Muscle layer of colon (tissue), 2 donors: ENCODE data around the gene FAAP100.
"Not testable (repeated sequence)": the region's sequence is repeated elsewhere in the genome, so short reads cannot be mapped to it uniquely, and the experiment has no call there.

Source experiments
- H3K27ac ChIP-seq: one replicate; pipeline ENCODE4 v1.7.0; 2013; ENCODE audit warnings: low read depth, mild to moderate bottlenecking, low read length, moderate library complexity
- H3K27me3 ChIP-seq, 2 donors: one replicate each; pipeline ENCODE4 v1.7.0; 2013; ENCODE audit warnings: low read length in 2 of 2, mild to moderate bottlenecking in 2 of 2; ENCODE audit not compliant: insufficient read depth in 2 of 2, control insufficient read depth in 1 of 2
- H3K36me3 ChIP-seq: one replicate; pipeline ENCODE4 v1.7.0; 2013; ENCODE audit warnings: mild to moderate bottlenecking, low read length; ENCODE audit not compliant: insufficient read depth
- H3K4me1 ChIP-seq: one replicate; pipeline ENCODE4 v1.7.0; 2013; ENCODE audit warnings: mild to moderate bottlenecking, low read length; ENCODE audit not compliant: insufficient read depth
- H3K4me3 ChIP-seq, 2 donors: one replicate each; pipeline ENCODE4 v1.7.0; 2013; ENCODE audit warnings: low read length in 2 of 2, low read depth in 1 of 2, mild to moderate bottlenecking in 1 of 2, moderate library complexity in 1 of 2
- H3K9ac ChIP-seq: one replicate; pipeline ENCODE4 v1.7.0; 2013; ENCODE audit warnings: low read length
- H3K9me3 ChIP-seq: one replicate; pipeline ENCODE4 v1.7.0; 2013; ENCODE audit warnings: mild to moderate bottlenecking, low read length
- donor health status: abdominal sarcoma.
- donor health status: Adenocarcinoma of cecum.

The FAAP100 gene

DNA sequence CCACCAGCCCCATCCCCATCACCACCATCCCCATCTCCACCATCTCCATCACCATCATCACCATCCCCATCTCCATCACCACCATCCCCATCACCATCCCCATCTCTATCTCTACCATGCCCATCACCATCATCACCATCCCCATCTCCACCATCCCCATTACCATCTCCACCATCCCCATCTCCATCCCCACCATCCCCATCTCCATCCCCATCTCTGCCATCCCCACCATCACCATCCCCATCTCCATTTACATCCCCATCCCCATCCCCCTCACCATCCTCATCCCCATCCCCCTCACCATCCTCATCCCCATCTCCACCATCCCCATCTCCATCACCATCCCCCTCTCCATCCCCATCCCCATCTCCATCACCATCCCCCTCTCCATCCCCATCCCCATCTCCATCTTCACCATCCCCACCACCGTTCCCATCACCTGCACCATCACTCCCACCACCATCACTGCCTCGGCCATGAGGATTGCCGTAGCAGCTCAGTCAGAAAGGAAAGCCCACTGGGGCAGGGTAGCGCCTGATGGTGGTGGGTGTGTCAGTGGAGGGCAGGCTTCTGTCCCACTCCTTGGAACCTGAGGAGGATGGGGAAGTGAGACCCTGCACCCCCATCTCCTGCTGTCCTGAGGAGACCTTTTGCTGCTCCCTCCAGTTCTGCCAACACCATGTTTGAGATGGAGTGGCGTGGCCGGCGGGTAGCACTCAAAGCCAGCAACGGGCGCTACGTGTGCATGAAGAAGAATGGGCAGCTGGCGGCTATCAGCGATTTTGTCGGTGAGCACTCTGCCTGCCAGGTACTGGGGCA is 16.5 kb downstream of the FAAP100 start:
- no peaks in the 10 kb centered on the region for H3K4me1 ChIP-seq
- H3K9ac ChIP-seq: no peak overlapping the region
- H3K27me3 ChIP-seq: peaks cover 7 to 51% of the 10 kb centered on the region in 2 donors
- no peak overlapping the region for H3K27ac ChIP-seq
- H3K36me3 ChIP-seq: no peaks in the 10 kb centered on the region
- no peak overlapping the region for H3K4me3 ChIP-seq
- no peaks in the 10 kb centered on the region for H3K9me3 ChIP-seq

DNA sequence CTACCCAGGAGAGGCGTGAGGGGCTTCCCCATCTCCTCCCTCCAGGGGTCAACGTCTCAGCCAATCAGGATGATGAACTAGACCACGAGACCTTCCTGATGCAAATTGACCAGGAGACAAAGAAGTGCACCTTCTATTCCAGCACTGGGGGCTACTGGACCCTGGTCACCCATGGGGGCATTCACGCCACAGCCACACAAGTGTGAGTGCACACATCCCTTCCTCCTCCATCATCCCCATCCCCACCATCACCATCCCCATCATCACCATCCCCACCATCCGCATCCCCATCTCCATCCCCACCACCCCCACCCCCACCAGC is 17.2 kb downstream of the FAAP100 start:
- H3K4me1 ChIP-seq: no peaks in the 10 kb centered on the region
- peaks cover 7 to 54% of the 10 kb centered on the region in 2 donors for H3K27me3 ChIP-seq
- H3K4me3 ChIP-seq: no peak overlapping the region
- H3K9me3 ChIP-seq: no peaks in the 10 kb centered on the region
- H3K36me3 ChIP-seq: no peaks in the 10 kb centered on the region
- no peak overlapping the region for H3K9ac ChIP-seq
- no peak overlapping the region for H3K27ac ChIP-seq

DNA sequence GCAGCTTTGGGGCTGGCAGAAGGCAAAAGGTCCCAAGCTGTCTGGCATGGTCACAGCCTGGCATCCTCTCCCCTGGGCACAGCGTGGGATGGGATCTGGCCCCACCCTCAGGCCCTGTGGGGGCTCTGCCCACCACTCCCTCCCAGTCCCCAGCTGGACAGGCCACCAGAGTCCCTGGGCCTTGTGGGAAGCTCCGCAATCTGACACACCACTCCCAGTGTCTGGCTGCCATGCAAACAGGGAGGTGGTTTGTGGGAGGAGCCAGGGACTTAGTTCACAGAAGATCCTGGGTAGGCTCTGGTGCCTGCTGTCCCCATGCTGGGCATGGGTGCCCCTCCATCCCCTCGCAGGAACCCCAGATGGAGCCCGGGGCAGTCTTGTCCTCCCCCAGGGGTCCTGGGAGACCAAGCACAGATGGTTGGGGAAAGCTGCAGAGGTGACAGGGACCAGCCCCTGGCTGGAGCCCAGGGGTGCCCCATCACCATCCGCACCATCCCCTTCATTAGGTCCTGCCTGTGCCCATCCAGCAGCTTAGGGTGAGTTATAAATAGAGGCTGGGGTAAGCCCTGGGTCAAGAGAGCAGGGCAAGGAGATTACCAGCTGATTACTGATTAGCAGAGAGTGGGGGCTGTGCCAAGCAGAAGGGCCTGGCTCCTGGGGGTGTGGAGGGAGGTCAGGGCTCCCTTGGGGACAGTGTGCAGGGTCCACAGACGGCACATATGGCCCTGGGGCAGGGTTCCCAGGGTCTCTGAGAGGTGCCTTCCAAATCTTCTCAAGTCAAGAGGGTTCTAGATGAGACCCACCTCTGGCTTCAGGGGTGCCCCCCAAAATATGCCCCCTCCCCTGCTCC is 17.8 kb downstream of the FAAP100 start:
- Histone ChIP-seq H3K9me3 (no peaks in the 10 kb centered on the region), H3K27me3 (peaks cover 7 to 57% of the 10 kb centered on the region in 2 donors)

DNA sequence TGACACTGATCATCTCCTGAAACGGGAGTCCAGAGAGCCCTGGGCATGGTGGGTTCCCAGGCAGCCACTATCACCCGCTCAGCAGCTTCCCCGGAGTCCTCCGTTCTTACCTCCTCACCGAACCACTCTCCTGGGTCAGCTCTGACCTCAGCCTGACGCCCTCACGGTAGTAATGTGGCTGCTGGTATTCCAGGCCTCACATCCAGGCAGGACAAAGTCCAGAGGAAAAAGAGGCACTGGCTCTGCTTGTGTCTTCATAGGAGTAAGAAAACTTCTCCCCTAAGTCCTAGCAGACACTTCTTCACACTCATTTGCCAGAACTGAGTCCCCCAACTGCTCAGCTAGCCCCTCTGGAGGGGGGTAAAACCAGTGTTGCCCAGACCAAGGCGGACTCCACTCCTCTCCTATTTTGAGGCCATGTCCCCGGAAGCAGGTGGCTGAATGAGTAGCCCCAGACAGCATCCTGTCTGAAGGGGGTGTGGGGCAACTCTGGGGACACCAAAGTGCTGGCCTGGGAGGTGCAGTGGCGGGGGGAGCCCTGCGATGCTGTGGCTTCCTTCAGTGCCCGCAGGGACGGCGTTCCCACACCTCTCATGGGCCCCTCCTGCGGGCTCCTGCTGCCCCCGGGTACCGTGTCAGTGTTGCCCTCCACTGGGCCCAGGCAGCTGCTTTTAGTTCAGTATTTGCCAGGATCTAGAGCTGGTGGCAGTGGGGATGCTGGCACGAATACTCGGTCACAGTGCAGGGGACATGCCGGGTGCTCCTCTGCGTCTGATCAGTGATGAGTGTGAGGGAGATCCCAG is 18.6 kb downstream of the FAAP100 start:
- Histone ChIP-seq H3K27ac (no peak overlapping the region), H3K9me3 (no peaks in the 10 kb centered on the region), H3K4me1 (no peaks in the 10 kb centered on the region), H3K36me3 (no peaks in the 10 kb centered on the region), H3K4me3 (no peak overlapping the region), H3K27me3 (peaks cover 7 to 65% of the 10 kb centered on the region in 2 donors), H3K9ac (no peak overlapping the region)

More for the DNA sequence above, 17.8 kb downstream of the FAAP100 start:
- Histone ChIP-seq H3K36me3 (no peaks in the 10 kb centered on the region), H3K9ac (no peak overlapping the region), H3K27ac (no peak overlapping the region), H3K4me1 (no peaks in the 10 kb centered on the region), H3K4me3 (no peak overlapping the region)

DNA sequence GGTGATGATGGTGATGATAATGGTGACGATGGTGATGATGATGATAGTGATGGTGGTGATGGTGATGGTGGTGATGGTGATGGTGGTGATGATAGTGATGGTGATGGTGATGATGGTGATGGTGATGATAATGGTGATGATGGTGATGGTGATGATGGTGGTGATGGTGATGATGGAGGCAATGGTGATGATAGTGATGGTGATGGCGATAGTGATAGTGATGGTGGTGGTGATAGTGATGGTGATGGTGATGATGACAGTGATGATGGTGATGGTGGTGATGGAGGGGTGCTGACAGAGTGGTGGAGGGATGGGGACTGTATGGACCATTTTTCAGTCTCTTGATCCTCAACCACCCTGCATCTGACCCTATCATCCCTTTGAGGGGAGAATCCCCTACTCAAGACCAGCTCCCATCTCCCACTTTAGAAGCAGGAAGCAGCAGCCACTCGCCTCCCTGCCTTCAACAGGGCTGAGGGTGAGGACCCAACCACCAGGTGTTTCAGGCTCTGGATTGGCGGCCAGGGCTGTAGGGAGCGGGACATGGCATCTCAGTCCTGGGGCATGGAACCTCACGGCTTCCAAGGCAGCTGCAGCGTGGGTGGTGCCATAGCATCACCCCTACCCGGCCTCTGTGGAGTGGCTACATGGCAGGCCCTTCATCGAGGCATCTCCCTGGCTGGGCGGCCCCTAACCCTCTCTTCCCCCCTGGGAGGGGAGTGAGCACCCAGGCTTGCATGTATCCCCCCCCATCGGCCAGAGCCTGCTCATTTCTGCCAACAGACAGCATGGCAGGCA is 19.5 kb downstream of the FAAP100 start:
- Histone ChIP-seq H3K9ac (no peak overlapping the region), H3K9me3 (no peaks in the 10 kb centered on the region), H3K27ac (no peak overlapping the region), H3K27me3 (peaks cover 7 to 67% of the 10 kb centered on the region in 2 donors), H3K4me3 (no peak overlapping the region), H3K4me1 (no peaks in the 10 kb centered on the region), H3K36me3 (no peaks in the 10 kb centered on the region)

DNA sequence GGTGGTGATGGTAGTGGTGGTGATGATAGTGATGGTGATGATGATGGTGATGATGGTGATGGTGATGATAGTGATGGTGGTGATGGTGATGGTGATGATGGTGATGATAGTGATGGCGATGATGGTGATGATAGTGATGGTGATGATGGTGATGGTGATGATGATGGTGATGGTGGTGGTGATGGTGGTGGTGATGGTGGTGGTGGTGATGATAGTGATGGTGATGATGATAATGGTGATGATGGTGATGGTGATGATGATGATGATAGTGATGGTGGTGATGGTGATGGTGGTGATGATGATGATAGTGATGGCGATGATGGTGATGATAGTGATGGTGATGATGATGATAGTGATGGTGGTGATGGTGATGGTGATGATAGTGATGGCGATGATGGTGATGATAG is 20.2 kb downstream of the FAAP100 start:
- H3K4me1 ChIP-seq, H3K36me3 ChIP-seq, H3K9ac ChIP-seq, H3K4me3 ChIP-seq, H3K9me3 ChIP-seq, H3K27ac ChIP-seq: not testable (repeated sequence)
- H3K27me3 ChIP-seq: peaks cover 11 to 67% of the 10 kb centered on the region in 2 donors

- H3K36me3 ChIP-seq, H3K27ac ChIP-seq, H3K4me1 ChIP-seq, H3K4me3 ChIP-seq, H3K9me3 ChIP-seq, H3K9ac ChIP-seq: not testable (repeated sequence)
- H3K27me3 ChIP-seq: peaks cover 15 to 67% of the 10 kb centered on the region in 2 donors
Measured at GRCh38 chr17:81531013-81531412, 21.1 kb downstream of the FAAP100 start.

DNA sequence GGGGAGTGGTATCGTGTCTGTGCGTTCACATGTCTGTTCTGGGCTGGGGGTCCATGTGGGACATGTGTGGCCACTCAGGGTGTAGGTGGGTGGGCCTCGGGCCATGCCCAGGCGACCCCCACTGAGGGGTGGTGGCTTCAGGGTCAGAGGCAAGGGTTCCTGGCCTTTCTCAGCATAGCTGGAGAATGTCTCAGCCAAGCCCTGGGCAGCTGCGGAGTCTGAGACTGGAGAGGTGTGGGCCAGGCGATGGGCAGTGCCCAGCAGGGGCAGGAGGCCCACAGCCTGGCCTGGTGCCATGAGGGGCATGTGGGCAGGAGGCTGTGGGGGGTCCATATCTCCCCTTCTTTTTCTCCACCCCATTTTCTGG is 22.7 kb downstream of the FAAP100 start:
- H3K36me3 ChIP-seq: no peaks in the 10 kb centered on the region
- no peak overlapping the region for H3K9ac ChIP-seq
- H3K4me1 ChIP-seq: no peaks in the 10 kb centered on the region
- no peak overlapping the region for H3K27ac ChIP-seq
- peaks cover 16 to 71% of the 10 kb centered on the region in 2 donors for H3K27me3 ChIP-seq
- H3K9me3 ChIP-seq: no peaks in the 10 kb centered on the region
- H3K4me3 ChIP-seq: no peak overlapping the region

GRCh38 chr17:81528651-81529436 is 23.3 kb downstream of the FAAP100 start:
- Histone ChIP-seq H3K4me3 (no peak overlapping the region), H3K36me3 (no peaks in the 10 kb centered on the region), H3K9me3 (no peaks in the 10 kb centered on the region), H3K27me3 (peaks cover 20 to 71% of the 10 kb centered on the region in 2 donors), H3K4me1 (peaks cover 3% of the 10 kb centered on the region), H3K9ac (no peak overlapping the region), H3K27ac (no peak overlapping the region)

- Histone ChIP-seq H3K27ac (no peak overlapping the region), H3K27me3 (peaks cover 25 to 71% of the 10 kb centered on the region in 2 donors), H3K4me3 (no peak overlapping the region), H3K9me3 (no peaks in the 10 kb centered on the region), H3K36me3 (no peaks in the 10 kb centered on the region), H3K4me1 (peaks cover 8% of the 10 kb centered on the region), H3K9ac (no peak overlapping the region)
Measured at GRCh38 chr17:81528384-81528650, 23.8 kb downstream of the FAAP100 start.
